Right lobe of liver (tissue), 4 donors: ENCODE results near the gene UNC5B.

Experiments used
- CTCF ChIP-seq, 4 donors: fragments of 200-600 bp in 3 of 4; fragments of 450-650 bp in 1 of 4; IDR thresholded peaks; one replicate each; pipeline versions ENCODE4 v1.5.1 to v1.8.0; 2016 to 2022; ENCODE audit warnings: antibody characterized with exemption in 4 of 4, mild to moderate bottlenecking in 2 of 4
- POLR2A ChIP-seq: fragments of 450-650 bp; IDR thresholded peaks from one replicate; pipeline ENCODE4 v1.6.1; 2017; ENCODE audit warnings: antibody characterized with exemption, mild to moderate bottlenecking
- donor health status: DM: no; HTN: no; CAD: no.
- donor health status: DM: no; HTN: no; CAD: no.
- donor health status: DM: no; HTN: yes; CAD: no.

DNA sequence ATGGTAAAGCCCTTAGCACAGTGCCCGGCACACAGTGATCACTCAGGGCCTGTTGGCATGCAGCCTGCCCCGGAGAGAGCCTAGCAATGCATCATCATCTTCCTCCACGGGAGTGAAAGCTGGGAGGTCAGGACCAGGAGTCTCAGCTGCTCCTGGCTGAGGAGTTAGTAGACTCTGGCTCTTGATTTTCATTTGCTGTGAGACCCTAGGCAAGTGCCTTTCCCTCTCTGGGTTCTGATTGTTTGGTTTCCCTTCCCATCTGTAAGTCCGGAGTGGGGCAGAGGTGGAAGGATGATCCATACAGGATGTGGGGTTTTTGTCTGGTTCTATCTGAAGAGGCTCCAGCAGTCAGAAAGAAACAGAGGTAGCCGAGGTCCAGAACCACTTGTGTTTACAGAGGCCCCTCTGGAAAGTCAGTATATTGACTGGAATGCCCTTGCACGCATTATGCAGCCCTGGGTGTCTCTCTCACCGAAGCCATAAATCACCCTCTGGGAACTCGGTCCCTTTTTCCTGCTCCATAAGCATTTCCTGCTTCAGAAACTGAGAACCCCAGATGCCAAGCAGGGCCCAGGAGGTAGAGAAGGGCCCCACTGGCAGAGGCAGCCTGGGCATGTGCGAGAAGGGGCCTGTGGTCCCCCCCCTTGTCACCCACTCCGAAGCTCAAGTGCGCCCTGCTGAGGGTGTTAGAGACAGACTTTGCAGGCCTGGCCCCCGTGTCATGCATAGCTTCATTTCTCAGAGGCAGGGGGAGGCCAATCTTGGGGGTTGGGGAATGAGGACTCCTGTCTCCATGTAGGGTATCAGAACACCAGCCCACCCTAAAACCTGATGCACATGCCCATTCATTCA, 8.5 kb downstream of the UNC5B start:
- TF ChIP-seq CTCF (IDR thresholded peaks at IDR 0.05) (no peak), POLR2A (no peak)
